22Rv1 (cell line): ENCODE data around the gene USP30.

Experiments used
- CTCF ChIP-seq: fragments of 450-650 bp; IDR thresholded peaks from 2 replicates; pipeline ENCODE4 v1.5.1; 2017; ENCODE audit warnings: mild to moderate bottlenecking
- ZFX ChIP-seq: fragments of 450-650 bp; IDR thresholded peaks from 2 replicates; pipeline ENCODE4 v1.6.1; 2017; ENCODE audit warnings: antibody characterized with exemption, borderline replicate concordance

DNA sequence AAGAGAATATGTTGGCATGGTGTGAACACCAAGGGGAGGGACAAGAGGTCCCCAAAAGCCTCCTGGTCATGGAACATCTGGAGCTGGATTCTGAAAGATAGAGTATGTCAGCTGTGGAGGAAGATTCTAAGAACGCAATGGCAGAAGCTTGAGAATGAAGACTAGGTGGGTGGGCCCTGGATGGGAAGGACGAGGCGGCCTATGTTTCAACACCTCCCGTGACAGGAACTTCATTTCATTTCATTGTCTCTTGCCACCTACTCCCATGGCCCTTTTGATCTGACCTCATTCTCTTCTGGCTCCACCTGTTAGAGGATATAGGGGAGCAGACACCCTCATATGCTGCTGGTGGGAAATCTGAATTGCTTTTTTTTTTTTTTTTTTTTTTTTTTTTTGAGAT, 48.4 kb downstream of the USP30 start:
- TF ChIP-seq CTCF (no peak), ZFX (no peak)
